NCI-H460 (cell line): ENCODE data around the gene MROH7. TPM values are rescaled to one million over a fixed set of nuclear protein-coding genes. Genes with fewer than 3 reads are reported as not detected.

Experiments
- DNase-seq: peaks from one replicate; pipeline ENCODE4 v3.0.0-alpha.2; 2016; ENCODE audit warnings: low read depth; ENCODE audit errors: extremely low read depth
- polyA plus RNA-seq: library from polyadenylated mRNA; depleted of rRNA; stranded (reverse); fragments of >200 nt; gene quantifications from 2 replicates; pipeline ENCODE4 v1.2.3, GENCODE V29; 2014; cell fraction: nucleus; rRNA removed
- total RNA-seq: library from RNA; depleted of rRNA; stranded (reverse); fragments of >200 nt; shearing (Covaris generic); gene quantifications from 2 replicates; pipeline ENCODE4 v1.2.3, GENCODE V29; 2014; rRNA removed

Gene MROH7
- total RNA-seq = not detected in 2 replicates
- polyA plus RNA-seq = not detected in 2 replicates

DNA sequence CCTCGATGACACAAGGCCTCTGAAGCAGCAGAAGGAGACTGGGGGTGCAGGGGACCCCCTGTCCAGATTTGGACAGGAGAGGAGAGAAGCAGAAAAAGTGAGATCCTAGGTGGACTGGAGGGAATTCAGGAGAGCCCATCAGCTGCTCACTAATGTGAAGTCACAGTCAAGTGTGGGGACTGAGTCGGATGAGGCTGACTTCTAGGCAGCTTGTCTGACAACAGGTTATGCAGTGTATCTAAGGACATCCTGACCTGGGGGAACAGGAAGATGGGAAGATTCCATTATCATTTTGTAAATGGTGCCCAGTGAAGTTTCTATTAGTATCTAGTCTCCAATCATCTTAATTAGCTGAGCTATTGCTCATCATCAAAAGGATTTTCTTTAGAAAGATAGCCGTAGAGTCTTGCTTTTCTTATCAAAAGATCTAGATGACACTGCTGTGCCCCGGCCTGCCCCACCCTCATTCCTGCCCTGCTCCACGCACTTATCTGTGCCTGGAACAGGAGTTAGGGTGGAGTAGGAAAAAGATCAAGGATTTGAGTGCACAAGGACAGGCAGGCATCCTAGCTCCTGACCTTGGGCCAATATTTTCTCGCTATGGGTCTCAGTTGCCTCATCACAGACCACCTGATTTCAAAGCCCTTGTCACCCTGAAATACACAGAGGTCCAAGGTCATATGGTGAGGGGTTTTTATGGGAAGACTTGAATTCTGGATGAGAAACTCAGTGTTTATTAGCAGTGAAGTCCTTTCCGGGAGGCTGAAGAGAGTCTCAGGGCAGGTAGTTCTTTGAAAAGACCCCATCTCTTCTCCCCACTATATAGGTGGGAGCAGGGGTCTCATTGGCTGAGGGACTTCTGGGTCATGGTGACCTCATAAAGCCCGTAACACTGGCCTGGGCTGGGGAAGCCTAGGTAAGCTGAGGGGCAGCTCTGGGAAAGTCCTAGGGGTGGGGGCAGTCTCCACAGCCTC lies at the start of gene MROH7:
Gene MROH7, plus strand, starts transcription at position 924 of the 974 bp plus-strand sequence. CDS start 11,141 bp downstream, outside the sequence.
- no peak for DNase-seq

- DNase-seq = no peak
These were observed 47.9 kb upstream of the MROH7 start for GRCh38 chr1:54593571-54594160.

GRCh38 chr1:54594463-54594862 lies 47.1 kb upstream of the MROH7 start:
- DNase-seq = no peak

DNA sequence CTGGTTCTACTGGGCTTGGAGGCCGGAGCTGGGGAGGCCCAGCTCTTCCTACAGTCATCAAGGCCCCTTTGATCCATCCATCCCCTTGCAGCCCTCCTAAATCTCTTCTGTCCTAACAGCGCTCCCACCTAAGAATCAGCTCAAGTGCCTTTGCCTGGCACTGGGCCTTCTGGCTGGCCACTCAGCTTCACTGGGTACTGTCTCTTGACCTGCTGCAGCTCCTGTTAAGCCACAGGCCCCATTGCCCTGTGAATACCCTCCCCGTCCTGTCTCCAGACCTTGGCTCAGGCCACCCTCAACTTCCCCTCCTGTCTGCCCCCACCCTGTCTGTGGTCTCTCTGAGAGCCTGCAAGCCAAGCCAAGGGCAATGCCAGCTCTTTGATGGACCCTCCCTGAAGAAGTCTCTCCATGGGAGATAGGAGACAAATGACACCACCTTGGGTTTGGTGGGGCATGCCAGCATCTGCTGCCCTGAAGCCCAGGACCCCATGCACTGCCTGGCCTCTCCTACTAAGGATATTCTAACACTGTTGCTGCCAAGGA lies 45.6 kb upstream of the MROH7 start:
- DNase-seq = no peak

- DNase-seq = no peak
These were observed 44.8 kb upstream of the MROH7 start for GRCh38 chr1:54596756-54597155.

DNA sequence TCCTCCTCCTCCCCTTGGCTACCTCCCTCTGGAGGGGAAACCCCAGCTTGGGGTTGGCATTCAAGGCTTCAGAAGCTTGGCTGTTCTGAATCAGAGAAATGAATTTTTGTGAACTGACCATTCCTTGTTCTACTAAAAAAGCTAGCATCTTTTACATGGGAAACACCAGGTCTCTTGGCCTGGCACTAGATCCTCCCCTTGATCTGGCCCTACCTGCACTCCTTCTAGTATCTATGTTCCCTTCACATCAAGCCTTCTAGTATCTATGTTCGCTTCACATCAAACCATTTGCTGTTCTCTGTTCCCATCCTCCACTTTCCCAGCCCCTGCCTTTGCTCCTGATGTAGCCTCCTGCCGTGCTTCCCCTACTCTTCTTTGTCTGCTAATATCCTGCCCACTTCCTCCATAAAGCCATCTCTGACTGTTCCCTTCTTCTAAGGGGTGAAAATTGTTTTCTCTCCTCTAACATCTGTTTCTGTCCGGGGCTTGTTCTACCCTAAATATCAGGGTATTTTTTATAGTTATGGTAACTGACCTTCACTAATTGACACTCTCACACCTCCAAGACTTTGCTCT lies 44.0 kb upstream of the MROH7 start:
- no peak for DNase-seq

GRCh38 chr1:54599211-54599823 lies 42.3 kb upstream of the MROH7 start:
- no peak for DNase-seq

GRCh38 chr1:54600947-54601721 lies 40.5 kb upstream of the MROH7 start:
- no peak for DNase-seq

GRCh38 chr1:54601730-54602129 lies 39.9 kb upstream of the MROH7 start:
- no peak for DNase-seq

DNA sequence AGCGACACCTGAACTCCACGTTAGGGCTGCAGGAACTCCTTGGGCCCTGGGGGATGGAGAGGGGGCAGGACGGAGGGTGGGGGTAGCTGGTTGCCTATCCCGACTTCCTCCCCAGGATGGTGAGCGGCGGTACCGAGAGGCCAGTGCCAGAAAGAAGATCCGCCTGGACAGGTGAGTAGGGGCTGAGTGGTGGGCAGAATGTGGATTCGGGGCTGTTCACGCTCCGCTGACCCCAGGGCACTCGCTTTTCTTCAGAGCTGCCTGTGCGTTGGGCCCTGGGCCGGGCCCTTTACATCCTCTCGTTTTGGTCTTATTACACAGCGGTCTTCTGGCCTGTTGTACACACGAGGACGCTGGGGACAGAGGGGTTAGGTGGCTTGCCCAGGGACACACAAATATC lies 39.0 kb upstream of the MROH7 start:
- DNase-seq = no peak

GRCh38 chr1:54603241-54603640 lies 38.3 kb upstream of the MROH7 start:
- DNase-seq = no peak

- DNase-seq = no peak
These were observed 37.5 kb upstream of the MROH7 start for GRCh38 chr1:54604051-54604450.

GRCh38 chr1:54604572-54605370 lies 36.8 kb upstream of the MROH7 start:
- no peak for DNase-seq

DNA sequence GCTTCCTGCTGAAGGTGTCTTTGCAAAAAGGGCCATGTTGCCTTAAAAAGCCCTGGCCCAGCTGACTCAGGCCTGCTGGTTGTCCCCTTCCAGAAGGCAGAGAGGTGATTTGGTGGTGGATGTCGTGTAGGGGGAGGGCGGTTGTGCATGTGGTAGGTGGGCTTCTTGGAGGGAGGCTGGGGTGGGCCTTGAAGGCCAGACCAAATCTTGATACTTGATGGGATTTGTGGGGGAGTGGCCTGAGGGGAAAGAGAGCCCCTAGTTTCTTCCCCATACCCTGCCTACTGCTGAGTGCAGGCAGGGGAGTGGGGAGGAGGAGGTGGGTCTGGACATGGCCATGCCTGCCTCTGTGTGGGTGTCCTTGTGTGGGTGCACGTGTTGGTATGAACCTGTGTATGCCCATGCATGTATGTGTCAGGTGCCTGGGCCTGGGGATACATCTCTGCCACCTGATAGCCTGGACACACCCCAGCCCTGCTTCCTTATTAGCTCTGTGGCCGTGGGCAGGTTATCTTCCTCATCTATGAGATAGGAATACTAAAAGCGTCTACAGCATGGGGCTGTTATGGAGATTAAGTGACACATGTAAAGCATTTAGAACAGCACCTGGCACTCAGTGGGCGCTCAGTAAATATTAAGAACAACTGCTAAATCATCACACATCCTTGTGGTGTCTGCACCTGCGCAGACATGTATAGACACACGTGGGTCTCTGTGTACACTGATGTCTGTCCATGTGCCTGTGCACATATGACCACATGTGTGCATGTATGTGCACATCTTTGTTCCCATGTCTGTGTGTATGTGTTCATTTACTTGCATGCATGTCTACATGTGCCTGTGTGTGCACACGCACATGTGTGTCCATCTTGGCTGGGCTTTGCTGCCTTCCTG lies 35.2 kb upstream of the MROH7 start:
- no peak for DNase-seq

GRCh38 chr1:54606990-54607325 lies 34.6 kb upstream of the MROH7 start:
- no peak for DNase-seq

DNA sequence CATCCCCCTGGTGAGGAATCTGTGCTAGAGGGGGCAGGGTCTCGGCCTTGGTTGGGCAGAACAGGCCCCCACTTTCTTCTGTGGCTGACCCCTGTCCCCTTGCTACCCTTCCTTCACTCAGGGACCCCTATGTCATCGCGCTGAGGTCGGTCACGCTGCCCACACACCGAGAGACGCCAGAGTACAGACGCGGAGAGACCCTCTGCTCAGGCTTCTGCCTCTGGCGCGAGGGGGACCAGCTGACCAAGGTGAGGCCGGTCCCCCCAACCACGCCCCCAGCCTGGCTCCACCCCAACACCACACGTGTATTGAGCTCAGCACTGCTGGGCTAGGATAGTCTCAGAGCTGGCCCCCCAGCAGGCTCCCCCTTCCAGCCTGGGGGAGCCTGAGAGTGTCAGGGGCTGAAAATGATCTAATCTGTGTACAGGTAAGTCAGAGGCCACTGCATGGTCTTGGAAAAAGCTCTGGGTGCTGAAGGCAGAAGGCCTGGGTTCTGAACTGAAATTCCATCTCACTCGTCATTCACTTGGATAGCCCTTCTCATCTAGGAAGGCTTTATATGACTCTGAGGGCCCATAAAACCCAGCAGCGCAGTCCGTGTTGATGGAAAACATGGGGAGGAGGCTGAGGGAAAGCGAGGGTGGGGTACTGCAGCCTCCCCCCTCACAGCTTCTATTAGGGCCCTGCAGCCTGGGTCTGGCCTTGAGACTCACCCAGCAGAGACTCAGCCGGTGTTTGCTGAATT lies 33.6 kb upstream of the MROH7 start:
- DNase-seq = no peak

- DNase-seq = no peak
These were observed 32.9 kb upstream of the MROH7 start for GRCh38 chr1:54608566-54609230.
